HCT116 (cell line): ENCODE results near the gene ATRAID. TPM values are rescaled to one million over a fixed set of nuclear protein-coding genes. Genes with fewer than 3 reads are reported as not detected.

Source experiments
- ATAC-seq: fragments of 200-7000 bp; cut with Tn5 transposase; 2 replicates; pipeline ENCODE4 v1.9.1; 2020; ENCODE audit warnings: mild to moderate bottlenecking, moderate library complexity
- BruUV-seq: library from RNA; stranded (reverse); fragments of 400-500 nt; replicated peaks from 2 replicates; lab custom pipeline; 2021; lab: Mats Ljungman, UMichigan
- CTCF ChIA-PET: fragments of 300-600 bp; sonication (Branson Sonifier 250); formaldehyde crosslinking; loops from one replicate; lab custom pipeline; 2021; ENCODE audit warnings: antibody characterized with exemption; lab: Charles Lee
- POLR2A ChIA-PET: fragments of 300-600, 350-600 bp; sonication (Branson Sonifier 250); formaldehyde crosslinking; loops from one replicate; lab custom pipeline; 2021; ENCODE audit warnings: antibody characterized with exemption; lab: Charles Lee
- RAD21 ChIA-PET, 2 experiments: fragments of 300-600 bp; sonication (Branson Sonifier 250); formaldehyde crosslinking; loops; one replicate each; lab custom pipeline; 2023; ENCODE audit warnings: low total read pairs in 2 of 2; ENCODE audit not compliant: uncharacterized antibody in 2 of 2, unreplicated experiment in 2 of 2, low non-redundant PET in 1 of 2; lab: Charles Lee
- DNase-seq: peaks from one replicate; pipeline ENCODE4 v3.0.0-alpha.2; 2010; ENCODE audit warnings: low read depth, low spot score
- H2AFZ ChIP-seq: fragments of 200-600 bp; shearing (Covaris generic), sonication (generic); 2 replicates; pipeline ENCODE4 v1.6.1; 2017; ENCODE audit warnings: low read depth, mixed run types, mixed read lengths, antibody characterized with exemption, low read length; ENCODE audit not compliant: poor library complexity, severe bottlenecking
- H3K27ac ChIP-seq: 2 replicates; pipeline ENCODE4 v1.5.1; 2012; ENCODE audit warnings: low read depth, low read length
- H3K27me3 ChIP-seq: fragments of 200-600 bp; sonication (generic); 2 replicates; pipeline ENCODE4 v1.6.1; 2016; ENCODE audit warnings: mixed run types, low read length, mixed read lengths; ENCODE audit not compliant: insufficient read depth
- H3K36me3 ChIP-seq, 2 experiments: fragments of 200-500 bp in 1 of 2; fragments of 200-600 bp in 1 of 2; sonication (Bioruptor generic) in 1 of 2; sonication (generic) in 1 of 2; 2 replicates each; pipeline versions ENCODE4 v1.5.1 to v1.6.1; 2014 to 2016; ENCODE audit warnings: low read length in 2 of 2, inconsistent platforms in 1 of 2, mixed read lengths in 1 of 2, mixed run types in 1 of 2; ENCODE audit not compliant: insufficient read depth in 2 of 2, control insufficient read depth in 1 of 2
- H3K4me1 ChIP-seq, 2 experiments: fragments of 200-600 bp in 1 of 2; sonication (generic) in 1 of 2; 2 replicates each; pipeline versions ENCODE4 v1.5.1 to v1.6.1; 2012 to 2017; ENCODE audit warnings: low read length in 2 of 2, inconsistent platforms in 1 of 2, mild to moderate bottlenecking in 1 of 2, mixed read lengths in 1 of 2, mixed run types in 1 of 2, moderate library complexity in 1 of 2; ENCODE audit not compliant: insufficient read depth in 2 of 2, control insufficient read depth in 1 of 2
- H3K4me2 ChIP-seq: fragments of 200-600 bp; sonication (generic); 2 replicates; pipeline ENCODE4 v1.6.1; 2017; ENCODE audit warnings: mixed run types, low read length, mixed read lengths
- H3K4me3 ChIP-seq, 2 experiments: fragments of 200-600 bp in 1 of 2; sonication (generic) in 1 of 2; replicated peaks in 1 of 2; 2 replicates each; pipeline ENCODE4 v1.5.1; 2011 to 2016; ENCODE audit warnings: low read length in 2 of 2, control low read depth in 1 of 2, low read depth in 1 of 2, mild to moderate bottlenecking in 1 of 2, mixed read lengths in 1 of 2, mixed run types in 1 of 2
- H3K79me2 ChIP-seq: fragments of 200-600 bp; sonication (generic); 2 replicates; pipeline ENCODE4 v1.6.1; 2017; ENCODE audit warnings: mild to moderate bottlenecking, mixed run types, low read length, moderate library complexity, mixed read lengths; ENCODE audit not compliant: insufficient read depth
- H3K9ac ChIP-seq: fragments of 200-600 bp; sonication (generic); 2 replicates; pipeline ENCODE4 v1.6.1; 2016; ENCODE audit warnings: low read length, mixed read lengths
- H3K9me2 ChIP-seq: fragments of 200-600 bp; sonication (generic), shearing (Covaris generic); 2 replicates; pipeline ENCODE4 v1.6.1; 2017; ENCODE audit warnings: mixed run types, mild to moderate bottlenecking, moderate library complexity; ENCODE audit not compliant: insufficient read depth
- H3K9me3 ChIP-seq, 2 experiments: fragments of 200-500 bp in 1 of 2; fragments of 200-600 bp in 1 of 2; sonication (Bioruptor generic) in 1 of 2; sonication (generic) in 1 of 2; 2 replicates each; pipeline ENCODE4 v1.6.1; 2014 to 2017; ENCODE audit warnings: low read length in 2 of 2, mixed read lengths in 2 of 2, inconsistent platforms in 1 of 2, low read depth in 1 of 2, mild to moderate bottlenecking in 1 of 2, mixed run types in 1 of 2, moderate library complexity in 1 of 2; ENCODE audit not compliant: control insufficient read depth in 1 of 2, insufficient read depth in 1 of 2
- H4K20me1 ChIP-seq: fragments of 200-600 bp; sonication (generic), shearing (Covaris generic); 2 replicates; pipeline ENCODE4 v1.6.1; 2017; ENCODE audit warnings: mixed run types, mild to moderate bottlenecking, moderate library complexity; ENCODE audit not compliant: insufficient read depth
- POLR2A ChIP-seq: IDR thresholded peaks from 2 replicates; pipeline ENCODE4 v1.7.0; 2011; ENCODE audit warnings: borderline replicate concordance; ENCODE audit not compliant: insufficient read depth, insufficient read length; ENCODE audit errors: extremely low read depth
- POLR2AphosphoS5 ChIP-seq: IDR thresholded peaks from 2 replicates; pipeline ENCODE4 v1.6.1; 2011; ENCODE audit warnings: mild to moderate bottlenecking, low read depth, low read length, moderate library complexity
- intact Hi-C: fragments of 100-400 bp; cut with micrococcal nuclease; formaldehyde crosslinking; loops from 2 replicates; pipeline ENCODE4 v1.10.0; 2022
- total RNA-seq: library from RNA; stranded (reverse); gene quantifications from one replicate; pipeline ENCODE4 v1.2.1, GENCODE V29; 2021; ENCODE audit not compliant: unreplicated experiment
- TF ChIP-seq, protein P1 (sequence below), 3 experiments: fragments of 200-600 bp in 1 of 3; sonication (generic) in 1 of 3; IDR thresholded peaks in 2 of 3; conservative IDR thresholded peaks in 1 of 3; 2 replicates each; pipeline ENCODE4 v1.5.1; 2012 to 2017; ENCODE audit warnings: low read depth in 2 of 3, low read length in 2 of 3, antibody characterized with exemption in 1 of 3, borderline replicate concordance in 1 of 3, control low read depth in 1 of 3, mild to moderate bottlenecking in 1 of 3, mixed read lengths in 1 of 3, mixed run types in 1 of 3, moderate library complexity in 1 of 3; ENCODE audit not compliant: insufficient read depth in 1 of 3
- TF ChIP-seq, protein P2 (sequence below): IDR thresholded peaks from 2 replicates; pipeline ENCODE4 v1.6.1; 2012
- TF ChIP-seq, protein P3 (sequence below): IDR thresholded peaks from 2 replicates; pipeline ENCODE4 v1.6.1; 2012; ENCODE audit warnings: low read depth

Gene ATRAID
- total RNA-seq, 1 experiment from 2014 or later: 93.6 TPM

DNA sequence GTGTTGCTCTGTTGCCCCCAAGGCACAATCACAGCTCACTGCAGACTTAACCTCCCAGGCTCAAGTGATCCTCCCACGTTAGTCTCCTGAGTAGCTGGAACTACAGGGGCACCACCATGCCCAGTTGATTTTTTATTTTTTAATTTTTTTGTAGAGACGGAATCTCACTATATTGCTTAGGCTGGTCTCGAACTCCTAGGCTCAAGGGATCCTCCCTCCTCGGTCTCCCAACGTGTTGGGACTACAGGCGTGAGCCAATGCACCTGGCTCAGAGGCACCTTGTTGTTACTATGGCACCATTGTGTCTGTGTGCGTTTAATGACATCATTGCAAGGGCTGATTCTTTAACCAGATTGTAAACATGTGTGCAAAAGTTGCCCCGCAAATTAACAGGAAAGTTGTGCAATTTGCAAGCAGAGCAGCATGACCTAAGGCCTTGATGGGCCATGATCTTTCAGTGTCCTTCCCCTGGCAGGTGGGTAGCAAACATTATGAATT is 40.4 kb upstream of the ATRAID start (continued):
- TF ChIP-seq, protein P1, sequence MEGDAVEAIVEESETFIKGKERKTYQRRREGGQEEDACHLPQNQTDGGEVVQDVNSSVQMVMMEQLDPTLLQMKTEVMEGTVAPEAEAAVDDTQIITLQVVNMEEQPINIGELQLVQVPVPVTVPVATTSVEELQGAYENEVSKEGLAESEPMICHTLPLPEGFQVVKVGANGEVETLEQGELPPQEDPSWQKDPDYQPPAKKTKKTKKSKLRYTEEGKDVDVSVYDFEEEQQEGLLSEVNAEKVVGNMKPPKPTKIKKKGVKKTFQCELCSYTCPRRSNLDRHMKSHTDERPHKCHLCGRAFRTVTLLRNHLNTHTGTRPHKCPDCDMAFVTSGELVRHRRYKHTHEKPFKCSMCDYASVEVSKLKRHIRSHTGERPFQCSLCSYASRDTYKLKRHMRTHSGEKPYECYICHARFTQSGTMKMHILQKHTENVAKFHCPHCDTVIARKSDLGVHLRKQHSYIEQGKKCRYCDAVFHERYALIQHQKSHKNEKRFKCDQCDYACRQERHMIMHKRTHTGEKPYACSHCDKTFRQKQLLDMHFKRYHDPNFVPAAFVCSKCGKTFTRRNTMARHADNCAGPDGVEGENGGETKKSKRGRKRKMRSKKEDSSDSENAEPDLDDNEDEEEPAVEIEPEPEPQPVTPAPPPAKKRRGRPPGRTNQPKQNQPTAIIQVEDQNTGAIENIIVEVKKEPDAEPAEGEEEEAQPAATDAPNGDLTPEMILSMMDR (IDR thresholded peaks at IDR 0.05 in 2 of 3, conservative IDR thresholded peaks at IDR 0.05 in 1 of 3; ENCODE audit: borderline replicate concordance in 1 of 3, insufficient read depth in 1 of 3, low read depth in 2 of 3, low read length in 2 of 3): no peak

DNA sequence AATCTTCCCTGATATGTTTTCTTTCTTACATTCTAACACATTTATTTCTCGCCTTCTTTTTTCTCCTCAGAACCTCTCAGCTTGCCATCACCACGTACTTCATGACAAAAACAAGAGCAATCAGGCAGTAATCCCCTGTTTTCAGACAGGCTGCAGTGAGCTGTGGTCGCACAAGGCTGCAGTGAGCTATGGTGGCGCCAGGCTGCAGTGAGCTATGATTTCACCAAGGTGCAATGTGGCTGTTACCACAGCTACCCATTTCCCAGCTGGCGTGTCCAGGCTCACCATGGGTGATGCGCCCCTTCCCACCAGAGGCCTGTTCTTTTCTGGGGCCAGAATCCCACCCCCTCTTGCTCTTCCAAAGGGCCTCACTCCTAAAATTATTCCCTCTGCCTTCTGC is 37.2 kb upstream of the ATRAID start:
- no peak overlapping the region for H3K4me3 ChIP-seq
- ATAC-seq: 0 out of 2 replicates have a peak, but pooled peaks have one; percentile 20
- intact Hi-C loops: no loop called here

More for the DNA sequence above, 37.2 kb upstream of the ATRAID start:
- no peak for DNase-seq
- Histone ChIP-seq H3K9ac (no peak overlapping the region), H3K4me2 (no peak overlapping the region), H3K79me2 (no peaks in the 10 kb centered on the region), H3K36me3 (no peaks in the 10 kb centered on the region), H3K27me3 (peaks cover 16% of the 10 kb centered on the region; the same call in 1 of the 2 replicates), H2AFZ (no peak overlapping the region), H3K4me1 (peaks cover 0 to 4% of the 10 kb centered on the region in 2 experiments; a peak in 1 of 4 replicates), H3K27ac (no peak overlapping the region), H3K9me2 (no peaks in the 10 kb centered on the region), H3K9me3 (no peaks in the 10 kb centered on the region), H4K20me1 (no peaks in the 10 kb centered on the region)
- no peak for TF ChIP-seq POLR2A
- TF ChIP-seq, protein P2, sequence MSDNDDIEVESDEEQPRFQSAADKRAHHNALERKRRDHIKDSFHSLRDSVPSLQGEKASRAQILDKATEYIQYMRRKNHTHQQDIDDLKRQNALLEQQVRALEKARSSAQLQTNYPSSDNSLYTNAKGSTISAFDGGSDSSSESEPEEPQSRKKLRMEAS: no peak
- TF ChIP-seq, protein P3, sequence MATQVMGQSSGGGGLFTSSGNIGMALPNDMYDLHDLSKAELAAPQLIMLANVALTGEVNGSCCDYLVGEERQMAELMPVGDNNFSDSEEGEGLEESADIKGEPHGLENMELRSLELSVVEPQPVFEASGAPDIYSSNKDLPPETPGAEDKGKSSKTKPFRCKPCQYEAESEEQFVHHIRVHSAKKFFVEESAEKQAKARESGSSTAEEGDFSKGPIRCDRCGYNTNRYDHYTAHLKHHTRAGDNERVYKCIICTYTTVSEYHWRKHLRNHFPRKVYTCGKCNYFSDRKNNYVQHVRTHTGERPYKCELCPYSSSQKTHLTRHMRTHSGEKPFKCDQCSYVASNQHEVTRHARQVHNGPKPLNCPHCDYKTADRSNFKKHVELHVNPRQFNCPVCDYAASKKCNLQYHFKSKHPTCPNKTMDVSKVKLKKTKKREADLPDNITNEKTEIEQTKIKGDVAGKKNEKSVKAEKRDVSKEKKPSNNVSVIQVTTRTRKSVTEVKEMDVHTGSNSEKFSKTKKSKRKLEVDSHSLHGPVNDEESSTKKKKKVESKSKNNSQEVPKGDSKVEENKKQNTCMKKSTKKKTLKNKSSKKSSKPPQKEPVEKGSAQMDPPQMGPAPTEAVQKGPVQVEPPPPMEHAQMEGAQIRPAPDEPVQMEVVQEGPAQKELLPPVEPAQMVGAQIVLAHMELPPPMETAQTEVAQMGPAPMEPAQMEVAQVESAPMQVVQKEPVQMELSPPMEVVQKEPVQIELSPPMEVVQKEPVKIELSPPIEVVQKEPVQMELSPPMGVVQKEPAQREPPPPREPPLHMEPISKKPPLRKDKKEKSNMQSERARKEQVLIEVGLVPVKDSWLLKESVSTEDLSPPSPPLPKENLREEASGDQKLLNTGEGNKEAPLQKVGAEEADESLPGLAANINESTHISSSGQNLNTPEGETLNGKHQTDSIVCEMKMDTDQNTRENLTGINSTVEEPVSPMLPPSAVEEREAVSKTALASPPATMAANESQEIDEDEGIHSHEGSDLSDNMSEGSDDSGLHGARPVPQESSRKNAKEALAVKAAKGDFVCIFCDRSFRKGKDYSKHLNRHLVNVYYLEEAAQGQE: no peak
- TF ChIP-seq POLR2AphosphoS5: no peak
- no TSS peak for BruUV-seq
- POLR2A ChIA-PET: interaction anchor here (1.3 kb wide), 1 partner anchor 21 kb away, joined by 4 read pairs; no protein-coding TSS in a partner anchor
- RAD21 ChIA-PET: no interaction called here
- CTCF ChIA-PET: interaction anchor here (1.0 kb wide), 1 partner anchor 17 kb away, joined by 5 read pairs; no protein-coding TSS in a partner anchor
